ENCODE measurements around the gene UNC80.

Gene UNC80

GRCh38 chr2:210027608-210028007, 256.0 kb downstream of the UNC80 start:
- no peak overlapping the region for H3K4me3 ChIP-seq (ENCODE audit: low read depth in 1 of 5, low read length in 5 of 5)
- H3K9ac ChIP-seq (ENCODE audit: low read length in 5 of 5), result no peak overlapping the region
- H3K9me3 ChIP-seq (ENCODE audit: control insufficient read depth in 5 of 5, low read length in 5 of 5), result no peaks in the 10 kb centered on the region
- H3K4me1 ChIP-seq (ENCODE audit: control insufficient read depth in 5 of 5, insufficient read depth in 5 of 5, low read length in 5 of 5), result peaks cover 0 to 4% (median 0%) of the 10 kb centered on the region in 5 donors
- H3K36me3 ChIP-seq (ENCODE audit: control insufficient read depth in 5 of 5, insufficient read depth in 5 of 5, low read length in 5 of 5), result peaks cover 18 to 45% (median 24%) of the 10 kb centered on the region in 5 donors
- H3K27me3 ChIP-seq (ENCODE audit: control insufficient read depth in 5 of 5, insufficient read depth in 4 of 5, low read length in 5 of 5), result no peaks in the 10 kb centered on the region
- no peak overlapping the region for H3K27ac ChIP-seq (ENCODE audit: low read depth, low read length)

DNA sequence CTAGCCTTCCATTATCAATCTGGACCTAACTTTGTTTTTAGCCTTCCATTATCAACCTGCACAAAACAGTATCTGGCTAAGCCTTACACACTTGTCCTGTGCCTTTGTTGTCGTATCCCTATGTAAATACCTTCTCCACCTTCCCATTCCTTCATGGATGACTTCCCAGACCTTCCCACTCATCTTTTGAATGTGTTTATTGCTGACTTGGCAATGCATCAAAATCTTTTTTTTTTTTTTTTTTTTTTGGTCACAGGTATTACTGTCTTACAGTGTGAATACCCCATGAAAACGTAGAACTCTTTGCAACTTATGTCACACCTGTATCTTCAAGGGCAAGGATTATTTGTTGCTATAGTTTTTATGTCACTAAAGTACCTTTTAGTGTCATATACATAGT, 256.5 kb downstream of the UNC80 start:
- Histone ChIP-seq H3K27me3 (ENCODE audit: control insufficient read depth in 5 of 5, insufficient read depth in 4 of 5, low read length in 5 of 5) (no peaks in the 10 kb centered on the region), H3K27ac (ENCODE audit: low read depth, low read length) (no peak overlapping the region), H3K4me1 (ENCODE audit: control insufficient read depth in 5 of 5, insufficient read depth in 5 of 5, low read length in 5 of 5) (no peaks in the 10 kb centered on the region), H3K36me3 (ENCODE audit: control insufficient read depth in 5 of 5, insufficient read depth in 5 of 5, low read length in 5 of 5) (peaks cover 14 to 42% (median 18%) of the 10 kb centered on the region in 5 donors), H3K9ac (ENCODE audit: low read length in 5 of 5) (no peak overlapping the region), H3K9me3 (ENCODE audit: control insufficient read depth in 5 of 5, low read length in 5 of 5) (no peaks in the 10 kb centered on the region), H3K4me3 (ENCODE audit: low read depth in 1 of 5, low read length in 5 of 5) (no peak overlapping the region)

DNA sequence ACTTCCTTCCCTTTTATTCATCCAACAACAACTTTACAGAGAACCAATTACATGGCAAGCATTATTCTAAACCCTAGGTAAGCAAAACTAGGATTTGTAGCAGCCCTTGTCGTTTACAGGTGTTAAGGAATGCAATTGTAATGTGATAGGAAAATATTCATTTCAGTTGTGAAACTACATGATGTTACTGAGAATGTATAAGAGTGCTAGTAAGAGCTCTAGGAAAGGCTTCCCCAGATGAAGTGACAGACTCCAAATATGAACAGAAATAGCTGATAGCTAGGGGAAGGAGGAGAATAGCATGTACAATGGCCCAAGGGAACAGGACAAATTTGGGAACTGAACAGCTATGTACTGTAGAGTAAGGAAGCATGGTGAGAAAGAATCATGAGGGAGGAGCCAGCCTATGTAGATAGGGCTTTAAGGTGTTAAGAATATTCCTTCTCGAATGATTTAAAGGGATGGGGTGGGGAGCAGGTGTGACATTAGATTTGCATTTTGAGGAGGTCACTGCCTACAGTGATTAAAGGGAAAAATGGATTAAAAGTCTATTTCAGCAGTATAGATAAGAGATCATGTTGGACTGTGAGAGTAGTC, 262.6 kb downstream of the UNC80 start:
- Histone ChIP-seq H3K36me3 (ENCODE audit: control insufficient read depth in 5 of 5, insufficient read depth in 5 of 5, low read length in 5 of 5) (peaks cover 0 to 8% (median 0%) of the 10 kb centered on the region in 5 donors), H3K9ac (ENCODE audit: low read length in 5 of 5) (no peak overlapping the region), H3K4me3 (ENCODE audit: low read depth in 1 of 5, low read length in 5 of 5) (no peak overlapping the region)

GRCh38 chr2:210035679-210036078, 264.0 kb downstream of the UNC80 start:
- Histone ChIP-seq H3K9me3 (ENCODE audit: control insufficient read depth in 5 of 5, low read length in 5 of 5) (no peaks in the 10 kb centered on the region), H3K27me3 (ENCODE audit: control insufficient read depth in 5 of 5, insufficient read depth in 4 of 5, low read length in 5 of 5) (no peaks in the 10 kb centered on the region), H3K9ac (ENCODE audit: low read length in 5 of 5) (no peak overlapping the region), H3K36me3 (ENCODE audit: control insufficient read depth in 5 of 5, insufficient read depth in 5 of 5, low read length in 5 of 5) (peaks cover 0 to 8% (median 0%) of the 10 kb centered on the region in 5 donors), H3K4me3 (ENCODE audit: low read depth in 1 of 5, low read length in 5 of 5) (no peak overlapping the region), H3K4me1 (ENCODE audit: control insufficient read depth in 5 of 5, insufficient read depth in 5 of 5, low read length in 5 of 5) (no peaks in the 10 kb centered on the region), H3K27ac (ENCODE audit: low read depth, low read length) (no peak overlapping the region)

More for the DNA sequence above, 262.6 kb downstream of the UNC80 start:
- Histone ChIP-seq H3K9me3 (ENCODE audit: control insufficient read depth in 5 of 5, low read length in 5 of 5) (no peaks in the 10 kb centered on the region), H3K4me1 (ENCODE audit: control insufficient read depth in 5 of 5, insufficient read depth in 5 of 5, low read length in 5 of 5) (no peaks in the 10 kb centered on the region), H3K27me3 (ENCODE audit: control insufficient read depth in 5 of 5, insufficient read depth in 4 of 5, low read length in 5 of 5) (no peaks in the 10 kb centered on the region), H3K27ac (ENCODE audit: low read depth, low read length) (no peak overlapping the region)

DNA sequence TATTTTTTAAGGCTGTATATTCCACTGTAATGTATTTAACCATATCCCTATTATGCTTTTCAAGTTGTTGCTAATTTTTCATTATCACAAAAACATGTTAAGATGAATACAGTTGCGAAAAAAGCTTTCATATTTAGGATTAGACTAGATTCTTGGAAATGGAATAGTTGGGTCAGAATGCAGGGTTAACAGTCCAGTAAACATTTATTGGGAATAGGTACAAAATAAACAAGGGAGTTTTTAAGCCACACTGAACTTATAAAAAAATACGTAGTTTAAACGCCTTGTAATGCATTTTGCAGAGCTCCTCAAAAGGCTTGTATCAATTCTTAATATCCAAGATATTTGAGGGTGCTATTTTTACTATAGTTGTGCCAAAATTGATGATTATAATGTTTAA, 266.4 kb downstream of the UNC80 start:
- Histone ChIP-seq H3K9me3 (ENCODE audit: control insufficient read depth in 5 of 5, low read length in 5 of 5) (no peaks in the 10 kb centered on the region), H3K27ac (ENCODE audit: low read depth, low read length) (no peak overlapping the region), H3K27me3 (ENCODE audit: control insufficient read depth in 5 of 5, insufficient read depth in 4 of 5, low read length in 5 of 5) (no peaks in the 10 kb centered on the region)

DNA sequence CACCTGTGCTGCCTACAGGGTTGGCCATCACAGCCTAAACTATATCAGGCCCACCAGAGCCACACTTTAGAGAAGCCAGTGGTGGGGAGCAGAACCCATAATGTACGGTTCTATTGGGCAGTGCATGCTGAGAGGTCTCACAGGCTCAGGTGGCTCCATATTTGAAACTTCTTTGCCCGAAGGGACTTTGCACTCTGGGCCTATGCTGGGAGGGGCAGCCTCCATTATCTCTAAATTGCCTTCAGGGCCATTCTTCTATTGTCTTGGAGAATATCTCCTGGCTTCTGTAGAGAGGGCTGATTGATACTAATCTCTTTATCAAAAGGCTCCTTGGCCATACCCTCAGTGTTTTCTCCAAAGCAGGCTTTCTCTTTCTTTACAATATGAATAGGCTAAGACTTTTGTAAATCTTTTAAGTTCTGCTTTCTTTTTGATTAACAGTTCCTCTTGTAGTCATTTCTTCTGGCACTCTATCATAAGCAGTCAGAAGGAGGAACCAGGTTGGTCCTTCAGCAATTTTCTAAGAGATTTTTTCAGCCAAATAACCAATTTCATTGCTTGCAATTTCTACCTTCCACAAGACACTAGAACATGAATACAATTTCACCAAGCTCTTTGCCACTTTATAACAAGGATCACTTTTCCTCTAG, 275.3 kb downstream of the UNC80 start:
- Histone ChIP-seq H3K4me1 (ENCODE audit: control insufficient read depth in 5 of 5, insufficient read depth in 5 of 5, low read length in 5 of 5) (no peaks in the 10 kb centered on the region), H3K36me3 (ENCODE audit: control insufficient read depth in 5 of 5, insufficient read depth in 5 of 5, low read length in 5 of 5) (peaks cover 4 to 14% (median 8%) of the 10 kb centered on the region in 5 donors), H3K9me3 (ENCODE audit: control insufficient read depth in 5 of 5, low read length in 5 of 5) (peaks cover 0 to 4% (median 0%) of the 10 kb centered on the region in 5 donors)

More for the DNA sequence above, 266.4 kb downstream of the UNC80 start:
- Histone ChIP-seq H3K4me3 (ENCODE audit: low read depth in 1 of 5, low read length in 5 of 5) (no peak overlapping the region), H3K36me3 (ENCODE audit: control insufficient read depth in 5 of 5, insufficient read depth in 5 of 5, low read length in 5 of 5) (peaks cover 0 to 5% (median 2%) of the 10 kb centered on the region in 5 donors), H3K4me1 (ENCODE audit: control insufficient read depth in 5 of 5, insufficient read depth in 5 of 5, low read length in 5 of 5) (no peaks in the 10 kb centered on the region), H3K9ac (ENCODE audit: low read length in 5 of 5) (no peak overlapping the region)

More for the DNA sequence above, 275.3 kb downstream of the UNC80 start:
- Histone ChIP-seq H3K27ac (ENCODE audit: low read depth, low read length) (no peak overlapping the region), H3K4me3 (ENCODE audit: low read depth in 1 of 5, low read length in 5 of 5) (no peak overlapping the region), H3K27me3 (ENCODE audit: control insufficient read depth in 5 of 5, insufficient read depth in 4 of 5, low read length in 5 of 5) (no peaks in the 10 kb centered on the region), H3K9ac (ENCODE audit: low read length in 5 of 5) (no peak overlapping the region)

Measured in subcutaneous abdominal adipose tissue (tissue), 5 donors.